GM12878 (cell line): ENCODE data around the gene WWOX. TPM values are rescaled to one million over a fixed set of nuclear protein-coding genes. Genes with fewer than 3 reads are reported as not detected.

Experiments
- ATAC-seq: fragments of 200-7000 bp; cut with Tn5 transposase; 3 replicates; pipeline ENCODE4 v1.9.1; 2020; ENCODE audit warnings: mild to moderate bottlenecking, moderate library complexity
- BruUV-seq: library from RNA; stranded (reverse); fragments of 400-500 nt; replicated peaks from 2 replicates; lab custom pipeline; 2021; lab: Mats Ljungman, UMichigan
- CTCF ChIA-PET: fragments of 300-600 bp; sonication (Branson Sonifier 250); formaldehyde crosslinking; extraction: SDS; loops from one replicate; lab custom pipeline; 2021; ENCODE audit warnings: inconsistent platforms; lab: Yijun Ruan, JAX
- POLR2A ChIA-PET: fragments of 350-600 bp; formaldehyde crosslinking; extraction: SDS; loops from one replicate; lab custom pipeline; 2021; ENCODE audit warnings: inconsistent platforms; lab: Charles Lee
- RAD21 ChIA-PET: fragments of 300-600 bp; sonication (Branson Sonifier 250); formaldehyde crosslinking; loops from one replicate; lab custom pipeline; 2023; ENCODE audit warnings: antibody characterized with exemption; ENCODE audit not compliant: unreplicated experiment; lab: Charles Lee
- SMC1A ChIA-PET: fragments of 300-600 bp; sonication (Branson Sonifier 250); formaldehyde crosslinking; loops from one replicate; lab custom pipeline; 2023; ENCODE audit not compliant: unreplicated experiment, uncharacterized antibody; lab: Charles Lee
- DNase-seq: peaks from one replicate; pipeline ENCODE4 v3.0.0-alpha.2; 2011; ENCODE audit warnings: low read depth, low spot score
- FAIRE-seq: peaks from 3 replicates; lab custom pipeline; 2011; peaks lifted over from hg19 to GRCh38; lab: Jason Lieb, UNC
- H2AFZ ChIP-seq: 2 replicates; pipeline ENCODE4 v1.6.0; 2011; ENCODE audit warnings: low read depth, low read length, control low read depth; ENCODE audit not compliant: control insufficient read depth
- H3K27ac ChIP-seq: 2 replicates; pipeline ENCODE4 v1.5.1; 2011; ENCODE audit warnings: control low read depth; ENCODE audit not compliant: control insufficient read depth, insufficient read depth
- H3K27me3 ChIP-seq, 2 experiments: replicated peaks in 1 of 2; 2 replicates each; pipeline versions ENCODE4 v1.6.0 to v1.6.1; 2011; ENCODE audit warnings: low read length in 1 of 2; ENCODE audit not compliant: control insufficient read depth in 2 of 2, insufficient read depth in 2 of 2
- H3K36me3 ChIP-seq, 2 experiments: 2 replicates each; pipeline ENCODE4 v1.5.1; 2011; ENCODE audit warnings: low read length in 1 of 2; ENCODE audit not compliant: control insufficient read depth in 2 of 2, insufficient read depth in 2 of 2
- H3K4me1 ChIP-seq: 2 replicates; pipeline ENCODE4 v1.6.1; 2011; ENCODE audit warnings: mild to moderate bottlenecking, low read length, moderate library complexity, mixed read lengths; ENCODE audit not compliant: control insufficient read depth, insufficient read depth
- H3K4me2 ChIP-seq: 2 replicates; pipeline ENCODE4 v1.6.0; 2011; ENCODE audit warnings: control low read depth; ENCODE audit not compliant: control insufficient read depth, insufficient read depth
- H3K4me3 ChIP-seq: fragments of 200-600 bp; sonication (generic); 2 replicates; pipeline ENCODE4 v1.5.1; 2016
- H3K79me2 ChIP-seq: 2 replicates; pipeline ENCODE4 v1.6.0; 2011; ENCODE audit warnings: low read length; ENCODE audit not compliant: control insufficient read depth, insufficient read depth
- H3K9ac ChIP-seq: 2 replicates; pipeline ENCODE4 v1.8.0; 2011; ENCODE audit warnings: low read length, control low read depth, mixed read lengths; ENCODE audit not compliant: control insufficient read depth, insufficient read depth
- H3K9me3 ChIP-seq: replicated peaks from 3 replicates; pipeline ENCODE4 v1.5.1; 2011; ENCODE audit warnings: mild to moderate bottlenecking, low read length; ENCODE audit not compliant: control insufficient read depth, insufficient read depth
- H4K20me1 ChIP-seq: 2 replicates; pipeline ENCODE4 v1.6.0; 2011; ENCODE audit not compliant: control insufficient read depth, insufficient read depth
- ATF3 ChIP-seq: IDR thresholded peaks from 2 replicates; pipeline ENCODE4 v1.6.1; 2011; ENCODE audit warnings: low read depth, mild to moderate bottlenecking, low read length, moderate library complexity, borderline replicate concordance; ENCODE audit errors: extremely low read depth
- BHLHE40 ChIP-seq, 2 experiments: fragments of 450-650 bp in 1 of 2; IDR thresholded peaks; 2 replicates each; pipeline ENCODE4 v1.6.1; 2011 to 2017; ENCODE audit warnings: low read depth in 2 of 2, borderline replicate concordance in 1 of 2, improper control_type of control experiment in 1 of 2, low read length in 1 of 2, mild to moderate bottlenecking in 1 of 2
- BMI1 ChIP-seq: fragments of 450-650 bp; IDR thresholded peaks from 2 replicates; pipeline ENCODE4 v1.6.1; 2016; ENCODE audit warnings: mild to moderate bottlenecking, moderate library complexity, borderline replicate concordance
- CBX3 ChIP-seq: fragments of 200-600 bp; sonication (generic); IDR thresholded peaks from 2 replicates; pipeline ENCODE4 v1.6.1; 2016; ENCODE audit warnings: low read depth, borderline replicate concordance
- DPF2 ChIP-seq: fragments of 450-650 bp; IDR thresholded peaks from 2 replicates; pipeline ENCODE4 v1.6.1; 2017; ENCODE audit warnings: mild to moderate bottlenecking
- EED ChIP-seq: sonication (generic); IDR thresholded peaks from 2 replicates; pipeline ENCODE4 v1.6.1; 2016; ENCODE audit warnings: antibody characterized with exemption, low read depth
- GATAD2B ChIP-seq: fragments of 450-650 bp; conservative IDR thresholded peaks from 2 replicates; pipeline ENCODE4 v1.6.1; 2017; ENCODE audit warnings: low read depth, mild to moderate bottlenecking, moderate library complexity
- MEF2A ChIP-seq: IDR thresholded peaks from 2 replicates; pipeline ENCODE4 v1.6.1; 2011; ENCODE audit warnings: low read depth, mild to moderate bottlenecking, low read length, moderate library complexity; ENCODE audit not compliant: insufficient read depth
- NBN ChIP-seq: fragments of 450-650 bp; IDR thresholded peaks from 2 replicates; pipeline ENCODE4 v1.6.1; 2016
- POLR2A ChIP-seq: IDR thresholded peaks from 2 replicates; pipeline ENCODE4 v1.6.1; 2011; ENCODE audit warnings: low read depth, mild to moderate bottlenecking, low read length
- RAD21 ChIP-seq: IDR thresholded peaks from 2 replicates; pipeline ENCODE4 v1.6.1; 2011; ENCODE audit warnings: mild to moderate bottlenecking, low read depth, low read length, moderate library complexity; ENCODE audit not compliant: insufficient read depth
- RELA ChIP-seq: fragments of 450-650 bp; IDR thresholded peaks from 2 replicates; pipeline ENCODE4 v1.8.0; 2014; ENCODE audit warnings: borderline replicate concordance; ENCODE audit not compliant: partially characterized antibody
- RELB ChIP-seq: fragments of 450-650 bp; IDR thresholded peaks from 2 replicates; pipeline ENCODE4 v1.6.1; 2017; ENCODE audit warnings: low read depth, mild to moderate bottlenecking, moderate library complexity
- SMARCA5 ChIP-seq: fragments of 450-650 bp; IDR thresholded peaks from 2 replicates; pipeline ENCODE4 v1.6.1; 2017; ENCODE audit warnings: mild to moderate bottlenecking
- USF2 ChIP-seq: IDR thresholded peaks from 2 replicates; pipeline ENCODE4 v1.6.1; 2011; ENCODE audit warnings: low read depth, low read length, improper control_type of control experiment, borderline replicate concordance
- WRNIP1 ChIP-seq: IDR thresholded peaks from 2 replicates; pipeline ENCODE4 v1.6.1; 2011; ENCODE audit warnings: low read depth, low read length, improper control_type of control experiment, borderline replicate concordance
- YBX1 ChIP-seq: fragments of 450-650 bp; IDR thresholded peaks from 2 replicates; pipeline ENCODE4 v1.6.1; 2016; ENCODE audit warnings: antibody characterized with exemption
- YY1 ChIP-seq: IDR thresholded peaks from 2 replicates; pipeline ENCODE4 v1.6.1; 2011; ENCODE audit warnings: low read depth, mild to moderate bottlenecking, low read length
- WGBS: methylation state at CpG from one replicate; pipeline ENCODE4 v1.1.6; 2016; ENCODE audit warnings: low lambda C conversion rate; ENCODE audit not compliant: insufficient replicate concordance, insufficient coverage; ENCODE audit errors: missing lambda C conversion rate; 5-methylcytosine and 5-hydroxymethylcytosine counted together
- in situ Hi-C: fragments of 300-500 bp; cut with MboI; formaldehyde crosslinking; loops from 9 replicates; pipeline ENCODE4 v1.14.3; 2018; ENCODE audit warnings: mixed read lengths
- intact Hi-C: fragments of 100-400 bp; cut with micrococcal nuclease; formaldehyde crosslinking; loops from one replicate; pipeline ENCODE4 v1.14.2; 2022; ENCODE audit not compliant: unreplicated experiment
- polyA plus RNA-seq, 11 experiments: library from polyadenylated mRNA; depleted of rRNA in 4 of 11; unstranded in 6 of 11; stranded (reverse) in 5 of 11; fragments of >200 nt; fragmentation: Nextera tagmentation in 4 of 11; fragmentation: Illumina TruSeq in 1 of 11; extraction: Ambion mirVana in 4 of 11; extraction: Trizol in 1 of 11; gene quantifications; 1 replicate in 1 of 11; 2 replicates in 10 of 11; pipeline versions ENCODE4 v1.2.1 to v1.2.3, GENCODE V29; 2011 to 2016; ENCODE audit warnings: inconsistent platforms in 2 of 11, missing spikeins in 2 of 11, low read depth in 1 of 11
- total RNA-seq, 4 experiments: library from RNA; depleted of rRNA in 3 of 4; stranded (reverse); fragments of >200 nt in 3 of 4; fragmentation: Illumina TruSeq in 1 of 4; extraction: Trizol in 1 of 4; gene quantifications; 2 replicates each; pipeline versions ENCODE4 v1.2.1 to v1.2.3, GENCODE V29; 2013 to 2021
- TF ChIP-seq, protein P1 (sequence below): fragments of 450-650 bp; IDR thresholded peaks from 2 replicates; pipeline ENCODE4 v1.6.1; 2017; ENCODE audit warnings: mild to moderate bottlenecking

WWOX gene
- total and polyA plus RNA-seq, 10 of the 15 experiments (the other 5 are each of a cell fraction or from before 2014, with no cell fraction given), result 2.8 to 24.4 (median 17.8) TPM

- intact Hi-C loops (no loop called here), in situ Hi-C loops (no loop called here)
- Histone ChIP-seq H3K4me1 (no peaks in the 10 kb centered on the region), H3K79me2 (no peaks in the 10 kb centered on the region), H3K36me3 (no peaks in the 10 kb centered on the region), H3K9ac (no peak overlapping the region), H3K27me3 (no peaks in the 10 kb centered on the region), H3K27ac (no peak overlapping the region), H3K4me3 (no peak overlapping the region)
- 77% methylated on average over 9 of the region's 9 CpGs for WGBS
- POLR2A ChIA-PET, result no interaction called here
- no peak for ATAC-seq
- RAD21 ChIA-PET, result no interaction called here
- TF ChIP-seq BHLHE40 (IDR thresholded peaks at IDR 0.05; ENCODE audit: borderline replicate concordance in 1 of 2, low read depth in 2 of 2, low read length in 1 of 2) (no peak), ATF3 (no peak), YBX1 (no peak), SMARCA5 (no peak), EED (no peak), GATAD2B (no peak), USF2 (no peak), YY1 (no peak), WRNIP1 (no peak), RELA (no peak), POLR2A (no peak), MEF2A (no peak), RAD21 (no peak), RELB (no peak), DPF2 (no peak), BMI1 (no peak), NBN (no peak), CBX3 (no peak)
- TF ChIP-seq, protein P1, sequence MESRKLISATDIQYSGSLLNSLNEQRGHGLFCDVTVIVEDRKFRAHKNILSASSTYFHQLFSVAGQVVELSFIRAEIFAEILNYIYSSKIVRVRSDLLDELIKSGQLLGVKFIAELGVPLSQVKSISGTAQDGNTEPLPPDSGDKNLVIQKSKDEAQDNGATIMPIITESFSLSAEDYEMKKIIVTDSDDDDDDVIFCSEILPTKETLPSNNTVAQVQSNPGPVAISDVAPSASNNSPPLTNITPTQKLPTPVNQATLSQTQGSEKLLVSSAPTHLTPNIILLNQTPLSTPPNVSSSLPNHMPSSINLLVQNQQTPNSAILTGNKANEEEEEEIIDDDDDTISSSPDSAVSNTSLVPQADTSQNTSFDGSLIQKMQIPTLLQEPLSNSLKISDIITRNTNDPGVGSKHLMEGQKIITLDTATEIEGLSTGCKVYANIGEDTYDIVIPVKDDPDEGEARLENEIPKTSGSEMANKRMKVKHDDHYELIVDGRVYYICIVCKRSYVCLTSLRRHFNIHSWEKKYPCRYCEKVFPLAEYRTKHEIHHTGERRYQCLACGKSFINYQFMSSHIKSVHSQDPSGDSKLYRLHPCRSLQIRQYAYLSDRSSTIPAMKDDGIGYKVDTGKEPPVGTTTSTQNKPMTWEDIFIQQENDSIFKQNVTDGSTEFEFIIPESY, result no peak
- TF ChIP-seq, all 136 proteins: peak for 0
- BruUV-seq, result no TSS peak
- Histone ChIP-seq H3K9me3 (no peaks in the 10 kb centered on the region), H4K20me1 (no peaks in the 10 kb centered on the region), H2AFZ (no peak overlapping the region), H3K4me2 (no peak overlapping the region)
- no peak for FAIRE-seq
- DNase-seq, result no peak
- SMC1A ChIA-PET, result no interaction called here
- CTCF ChIA-PET, result no interaction called here
These were observed 144.9 kb downstream of the WWOX start for GRCh38 chr16:78244131-78244895.
